Fibroblast of villous mesenchyme (primary cell): ENCODE measurements around the gene DPM3. TPM values are rescaled to one million over a fixed set of nuclear protein-coding genes. Genes with fewer than 3 reads are reported as not detected.
A peak's percentile ranks its signal among the peaks of the same experiment; 100 is the strongest.

ENCODE experiments used
- DNase-seq: peaks from one replicate; pipeline ENCODE4 v3.0.0-alpha.2; 2010; ENCODE audit warnings: low read depth
- H3K4me3 ChIP-seq: 2 replicates; pipeline ENCODE4 v1.5.1; 2011; ENCODE audit warnings: low read depth, mild to moderate bottlenecking, low read length
- small RNA-seq: library from RNA; depleted of rRNA; stranded (forward); fragments of <200 nt; gene quantifications from one replicate; pipeline ENCODE3, GENCODE V24; 2012
- total RNA-seq: library from RNA; depleted of rRNA; stranded (reverse); fragments of >200 nt; gene quantifications from 2 replicates; pipeline ENCODE4 v1.2.3, GENCODE V29; 2012
- TF ChIP-seq, protein P1 (sequence below): IDR thresholded peaks from 2 replicates; pipeline ENCODE4 v1.5.1; 2012; ENCODE audit warnings: low read depth, mild to moderate bottlenecking, low read length; ENCODE audit not compliant: insufficient read depth

The DPM3 gene
- total RNA-seq, 1 donor: 23.7 TPM

DNA sequence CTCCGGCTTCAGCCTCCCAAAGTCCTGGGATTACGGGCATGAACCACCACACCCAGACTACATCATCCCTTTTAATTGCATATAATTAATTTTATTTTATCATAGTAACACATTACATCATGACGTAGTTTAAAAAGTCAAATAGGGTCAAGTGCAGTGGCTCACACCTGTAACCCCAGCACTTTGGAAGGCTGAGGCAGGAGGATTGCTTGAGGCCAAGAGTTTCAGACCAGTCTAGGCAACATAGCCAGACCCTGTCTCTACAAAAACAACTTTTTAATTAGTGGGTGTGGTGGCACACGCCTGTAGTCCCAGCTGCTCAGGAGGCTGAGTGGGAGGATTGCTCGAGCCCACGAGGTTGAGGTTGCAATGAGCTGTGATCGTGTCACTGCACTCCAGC lies 41.0 kb downstream of the DPM3 start:
- no peak for DNase-seq
- no peak overlapping the region for H3K4me3 ChIP-seq
- TF ChIP-seq, protein P1, sequence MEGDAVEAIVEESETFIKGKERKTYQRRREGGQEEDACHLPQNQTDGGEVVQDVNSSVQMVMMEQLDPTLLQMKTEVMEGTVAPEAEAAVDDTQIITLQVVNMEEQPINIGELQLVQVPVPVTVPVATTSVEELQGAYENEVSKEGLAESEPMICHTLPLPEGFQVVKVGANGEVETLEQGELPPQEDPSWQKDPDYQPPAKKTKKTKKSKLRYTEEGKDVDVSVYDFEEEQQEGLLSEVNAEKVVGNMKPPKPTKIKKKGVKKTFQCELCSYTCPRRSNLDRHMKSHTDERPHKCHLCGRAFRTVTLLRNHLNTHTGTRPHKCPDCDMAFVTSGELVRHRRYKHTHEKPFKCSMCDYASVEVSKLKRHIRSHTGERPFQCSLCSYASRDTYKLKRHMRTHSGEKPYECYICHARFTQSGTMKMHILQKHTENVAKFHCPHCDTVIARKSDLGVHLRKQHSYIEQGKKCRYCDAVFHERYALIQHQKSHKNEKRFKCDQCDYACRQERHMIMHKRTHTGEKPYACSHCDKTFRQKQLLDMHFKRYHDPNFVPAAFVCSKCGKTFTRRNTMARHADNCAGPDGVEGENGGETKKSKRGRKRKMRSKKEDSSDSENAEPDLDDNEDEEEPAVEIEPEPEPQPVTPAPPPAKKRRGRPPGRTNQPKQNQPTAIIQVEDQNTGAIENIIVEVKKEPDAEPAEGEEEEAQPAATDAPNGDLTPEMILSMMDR: no peak

DNA sequence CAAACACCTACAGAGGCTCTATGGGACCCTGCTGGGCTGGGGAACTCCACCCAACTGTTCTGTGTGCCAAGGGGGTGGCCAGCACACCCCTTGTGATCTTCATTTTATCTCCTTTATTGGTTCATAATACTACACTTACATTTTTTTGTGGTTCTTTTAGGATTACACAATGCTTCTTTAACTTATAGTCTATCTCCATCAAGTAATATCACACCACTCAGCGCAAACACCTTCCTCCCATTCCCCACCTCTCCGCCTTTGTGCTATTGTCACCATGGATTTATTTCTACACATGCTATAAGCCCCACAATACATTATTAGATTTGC lies 45.7 kb downstream of the DPM3 start:
- TF ChIP-seq, protein P1: no peak
- no peak overlapping the region for H3K4me3 ChIP-seq
- DNase-seq: no peak

DNA sequence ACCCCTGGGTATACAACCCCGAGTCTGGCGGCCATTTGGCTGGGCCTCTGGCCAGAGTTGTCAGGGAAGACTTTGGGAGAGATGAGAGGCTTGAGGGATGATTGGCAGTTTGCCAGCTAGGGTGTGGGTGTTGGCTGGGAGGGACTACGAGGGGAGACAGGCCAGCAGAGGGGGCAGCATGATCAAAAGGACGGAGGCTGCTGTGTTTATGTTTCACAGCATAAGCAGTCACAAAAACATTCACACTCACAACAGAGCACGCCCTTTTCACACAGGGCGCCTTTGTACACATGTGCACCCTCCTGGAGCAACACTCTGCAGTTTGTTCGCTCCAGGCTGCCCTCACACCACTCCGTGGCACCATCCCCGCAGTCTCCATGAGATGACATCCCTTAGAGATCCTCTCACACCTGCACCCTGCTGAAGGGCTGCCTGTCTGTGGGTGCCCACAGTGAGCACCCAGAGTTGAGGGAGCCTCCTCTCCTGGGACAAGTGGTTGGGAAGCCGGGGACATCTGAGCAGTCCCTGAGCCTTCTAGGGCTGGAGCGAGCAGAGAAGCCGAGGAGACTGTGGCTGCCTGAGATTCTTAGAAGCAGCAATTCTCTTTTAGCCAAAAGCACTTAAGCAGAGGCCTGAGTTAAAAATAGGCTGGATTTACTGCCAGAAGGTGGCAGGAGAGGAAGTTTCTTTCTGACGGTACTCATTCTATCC lies 46.3 kb downstream of the DPM3 start:
- DNase-seq: peak; percentile 51
- TF ChIP-seq, protein P1: peak; percentile 40
- H3K4me3 ChIP-seq: no peak overlapping the region

DNA sequence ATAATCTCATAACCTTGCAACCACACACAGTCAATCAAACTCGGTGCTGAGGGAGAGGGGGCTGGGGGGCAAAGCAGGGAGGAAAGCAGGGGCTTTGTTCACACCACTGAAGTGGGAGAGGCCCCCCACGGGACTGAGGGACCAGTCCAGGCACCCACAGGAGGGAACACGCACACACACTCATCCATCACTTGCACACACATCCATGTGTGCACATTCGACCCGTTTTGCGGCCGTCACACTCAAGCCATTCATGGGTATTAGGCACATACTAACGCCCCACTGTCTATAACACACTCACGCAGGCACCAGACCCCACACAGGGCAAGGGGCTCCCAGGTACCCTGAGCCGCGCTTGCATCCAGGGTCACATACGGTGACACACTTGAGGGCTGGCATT lies 47.7 kb downstream of the DPM3 start:
- H3K4me3 ChIP-seq: no peak overlapping the region
- DNase-seq: no peak
- TF ChIP-seq, protein P1: no peak

DNA sequence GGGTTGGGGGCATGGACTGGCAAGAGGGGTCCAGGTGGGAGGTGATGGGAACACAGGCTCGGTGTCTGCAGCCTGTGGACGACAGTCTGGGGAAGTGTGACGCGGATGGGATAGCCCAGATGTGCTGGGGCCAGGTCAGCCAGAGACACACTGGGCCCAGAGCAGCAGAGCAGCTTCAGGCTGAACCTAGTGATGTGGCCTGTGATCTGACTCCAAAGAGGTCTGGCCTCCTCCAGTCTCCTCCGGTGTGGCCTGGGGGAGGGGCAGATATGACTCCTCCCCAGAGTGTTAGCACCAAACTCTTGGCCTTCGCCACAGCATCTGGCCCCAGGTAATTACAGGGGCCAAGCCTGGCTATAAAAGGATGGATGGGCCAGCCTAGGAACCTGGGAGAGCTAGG lies 48.2 kb downstream of the DPM3 start:
- DNase-seq: no peak
- TF ChIP-seq, protein P1: no peak
- H3K4me3 ChIP-seq: no peak overlapping the region

DNA sequence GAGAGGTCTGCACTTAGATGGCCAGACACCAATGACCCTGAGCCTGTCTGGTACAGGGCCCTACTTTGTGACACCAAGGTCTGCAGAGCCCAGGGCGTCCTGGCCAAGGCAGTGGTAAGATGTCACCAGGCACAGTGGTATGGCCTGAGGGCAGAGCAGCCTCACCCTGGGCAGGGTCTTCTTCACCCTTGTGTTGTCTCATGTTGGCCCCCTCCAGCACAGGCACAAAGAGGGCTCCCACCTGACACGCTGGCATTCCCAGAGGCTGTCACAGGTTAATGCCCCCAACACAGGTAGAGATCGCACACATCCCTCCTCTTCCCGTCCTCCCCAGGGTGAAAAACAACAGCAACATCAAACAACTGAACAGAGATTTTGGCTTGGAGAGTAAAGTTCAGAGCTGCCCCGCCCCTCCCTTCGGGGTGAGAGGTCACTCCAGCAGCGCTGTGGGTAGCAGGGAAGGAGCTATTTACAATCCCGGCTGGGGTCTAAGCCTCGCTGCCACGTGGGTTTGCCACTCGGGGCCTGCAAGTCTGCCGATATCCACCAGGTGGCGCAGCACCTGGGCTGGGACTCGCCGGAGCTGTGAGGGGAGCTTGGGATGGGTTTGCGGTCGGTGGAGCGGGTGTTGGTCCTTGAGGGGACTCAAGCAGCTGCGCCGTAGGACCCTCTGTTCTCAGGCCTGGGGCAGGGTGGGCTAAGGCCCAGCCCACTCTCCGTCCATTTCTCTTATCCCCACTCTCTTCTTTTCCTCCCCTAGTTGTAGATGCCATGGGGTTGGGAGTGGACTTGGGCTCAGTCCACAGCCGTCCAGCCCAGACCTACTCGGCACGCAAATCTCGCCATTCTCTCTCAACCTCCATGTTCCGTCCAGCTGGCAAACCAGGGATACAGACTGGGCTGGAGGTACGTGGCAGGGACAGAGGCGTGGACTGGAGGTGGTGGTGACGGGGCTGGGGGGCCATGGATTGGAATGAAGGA lies 49.0 kb downstream of the DPM3 start:
- DNase-seq: peak; percentile 67
- H3K4me3 ChIP-seq: no peak overlapping the region
- TF ChIP-seq, protein P1: peak; percentile 96

Small RNA genes within 50 kb of the gene (small RNA-seq; reads per million reads assigned to genes)
- not detected for gene HMGN2P18
- not detected for gene RF00019

Other genes starting within 250 kb of the DPM3 start
- gene PMVK, start 203.8 kb downstream of the DPM3 start, total RNA-seq: 6.4 and 8.2 TPM in 2 replicates
- 52.2 and 54.1 TPM in 2 replicates for gene PBXIP1, start 184.4 kb downstream of the DPM3 start, total RNA-seq
- gene PYGO2, start 178.7 kb downstream of the DPM3 start, total RNA-seq: 26.7 and 28.9 TPM in 2 replicates
- 255 and 330 TPM in 2 replicates for gene SHC1, start 169.8 kb downstream of the DPM3 start, total RNA-seq
- gene CKS1B, start 165.8 kb downstream of the DPM3 start, total RNA-seq: 57.7 and 68.2 TPM in 2 replicates
- gene FLAD1, start 157.2 kb downstream of the DPM3 start, total RNA-seq: 22.9 and 24.2 TPM in 2 replicates
- 0.32 and 0.43 TPM in 2 replicates for gene LENEP, start 146.9 kb downstream of the DPM3 start, total RNA-seq
- gene ZBTB7B, start 137.7 kb downstream of the DPM3 start, total RNA-seq: 15.5 and 15.8 TPM in 2 replicates
- not detected in 2 replicates for gene DCST2, start 106.8 kb downstream of the DPM3 start, total RNA-seq
- not detected in 2 replicates for gene DCST1, start 106.7 kb downstream of the DPM3 start, total RNA-seq
- gene ADAM15, start 89.2 kb downstream of the DPM3 start, total RNA-seq: 41.2 and 49.2 TPM in 2 replicates
- gene EFNA4, start 76.8 kb downstream of the DPM3 start, total RNA-seq: 2.6 and 3.9 TPM in 2 replicates
- gene EFNA3, start 61.7 kb downstream of the DPM3 start, total RNA-seq: 0.32 and 0.43 TPM in 2 replicates
- not detected in 2 replicates for gene EFNA1, start 12.7 kb downstream of the DPM3 start, total RNA-seq
- gene SLC50A1, start 4.7 kb downstream of the DPM3 start, total RNA-seq: 52.5 and 58.7 TPM in 2 replicates
- gene KRTCAP2, start 32.8 kb upstream of the DPM3 start, total RNA-seq: 65.6 and 95.3 TPM in 2 replicates
- 6.5 and 7.7 TPM in 2 replicates for gene TRIM46, start 33.3 kb upstream of the DPM3 start, total RNA-seq
- gene THBS3, start 67.4 kb upstream of the DPM3 start, total RNA-seq: 32.8 and 35.8 TPM in 2 replicates
- 38.0 and 45.1 TPM in 2 replicates for gene MTX1, start 68.2 kb upstream of the DPM3 start, total RNA-seq
- gene ENTREP3, start 115.0 kb upstream of the DPM3 start, total RNA-seq: 7.7 and 7.8 TPM in 2 replicates
- gene SCAMP3, start 121.8 kb upstream of the DPM3 start, total RNA-seq: 33.7 and 35.8 TPM in 2 replicates
- 19.3 and 21.6 TPM in 2 replicates for gene CLK2, start 133.0 kb upstream of the DPM3 start, total RNA-seq
- 0.86 and 1.6 TPM in 2 replicates for gene HCN3, start 136.9 kb upstream of the DPM3 start, total RNA-seq
- gene PKLR, start 160.9 kb upstream of the DPM3 start, total RNA-seq: not detected in 2 replicates
- gene FDPS, start 168.3 kb upstream of the DPM3 start, total RNA-seq: 427 and 428 TPM in 2 replicates
- 18.4 and 22.9 TPM in 2 replicates for gene RUSC1, start 180.4 kb upstream of the DPM3 start, total RNA-seq